ENCODE results near the gene KRTAP10-10. TPM values are rescaled to one million over a fixed set of nuclear protein-coding genes. Genes with fewer than 3 reads are reported as not detected.
"Not testable (repeated sequence)": the region's sequence is repeated elsewhere in the genome, so short reads cannot be mapped to it uniquely, and the experiment has no call there.

The KRTAP10-10 gene
- total RNA-seq, 1 experiment from 2014 or later = not detected

GRCh38 chr21:44602463-44602850 lies 34.7 kb upstream of the KRTAP10-10 start:
- DNase-seq (ENCODE audit: low spot score) = no peak

- no peak for DNase-seq (ENCODE audit: low spot score)
Measured at GRCh38 chr21:44603109-44603875, 33.9 kb upstream of the KRTAP10-10 start.

- DNase-seq (ENCODE audit: low spot score) = no peak
Measured at GRCh38 chr21:44603911-44604310, 33.2 kb upstream of the KRTAP10-10 start.

- DNase-seq (ENCODE audit: low spot score) = no peak
Measured at GRCh38 chr21:44606495-44606894, 30.7 kb upstream of the KRTAP10-10 start.

GRCh38 chr21:44609193-44609592 lies 28.0 kb upstream of the KRTAP10-10 start:
- DNase-seq (ENCODE audit: low spot score) = no peak

- not testable (repeated sequence) for DNase-seq (ENCODE audit: low spot score)
Measured at GRCh38 chr21:44610157-44610843, 26.9 kb upstream of the KRTAP10-10 start.

- DNase-seq (ENCODE audit: low spot score) = no peak
Measured at GRCh38 chr21:44611551-44611950, 25.6 kb upstream of the KRTAP10-10 start.

- DNase-seq (ENCODE audit: low spot score) = no peak
Measured at GRCh38 chr21:44612029-44612486, 25.1 kb upstream of the KRTAP10-10 start, which contains the start of gene KRTAP10-8. Gene KRTAP10-8, plus strand, starts transcription at chr21:44612079. Its CDS starts 22 bp downstream, at chr21:44612101.

GRCh38 chr21:44612669-44613229 lies 24.4 kb upstream of the KRTAP10-10 start:
- no peak for DNase-seq (ENCODE audit: low spot score)

- DNase-seq (ENCODE audit: low spot score) = no peak
Measured at GRCh38 chr21:44613386-44614155, 23.6 kb upstream of the KRTAP10-10 start.

- no peak for DNase-seq (ENCODE audit: low spot score)
Measured at GRCh38 chr21:44614161-44614631, 23.0 kb upstream of the KRTAP10-10 start.

- no peak for DNase-seq (ENCODE audit: low spot score)
Measured at GRCh38 chr21:44614961-44615391, 22.2 kb upstream of the KRTAP10-10 start.

- DNase-seq (ENCODE audit: low spot score) = no peak
Measured at GRCh38 chr21:44615466-44615865, 21.7 kb upstream of the KRTAP10-10 start.

- DNase-seq (ENCODE audit: low spot score) = no peak
Measured at GRCh38 chr21:44615911-44616590, 21.1 kb upstream of the KRTAP10-10 start.

GRCh38 chr21:44616591-44616926 lies 20.6 kb upstream of the KRTAP10-10 start:
- no peak for DNase-seq (ENCODE audit: low spot score)

GRCh38 chr21:44617071-44617501 lies 20.1 kb upstream of the KRTAP10-10 start:
- DNase-seq (ENCODE audit: low spot score) = no peak

GRCh38 chr21:44618504-44618903 lies 18.7 kb upstream of the KRTAP10-10 start:
- DNase-seq (ENCODE audit: low spot score) = peak; percentile 14

GRCh38 chr21:44618909-44619308 lies 18.2 kb upstream of the KRTAP10-10 start:
- DNase-seq (ENCODE audit: low spot score) = no peak

GRCh38 chr21:44619886-44620285 lies 17.3 kb upstream of the KRTAP10-10 start:
- DNase-seq (ENCODE audit: low spot score) = no peak

GRCh38 chr21:44623575-44623974 lies 13.6 kb upstream of the KRTAP10-10 start:
- no peak for DNase-seq (ENCODE audit: low spot score)

GRCh38 chr21:44625756-44626155 lies 11.4 kb upstream of the KRTAP10-10 start:
- DNase-seq (ENCODE audit: low spot score) = no peak
